ENCODE results near the gene ZDHHC7.

Gene ZDHHC7

GRCh38 chr16:84989749-84990620 is 21.4 kb downstream of the ZDHHC7 start:
- no peak for DNase-seq

DNA sequence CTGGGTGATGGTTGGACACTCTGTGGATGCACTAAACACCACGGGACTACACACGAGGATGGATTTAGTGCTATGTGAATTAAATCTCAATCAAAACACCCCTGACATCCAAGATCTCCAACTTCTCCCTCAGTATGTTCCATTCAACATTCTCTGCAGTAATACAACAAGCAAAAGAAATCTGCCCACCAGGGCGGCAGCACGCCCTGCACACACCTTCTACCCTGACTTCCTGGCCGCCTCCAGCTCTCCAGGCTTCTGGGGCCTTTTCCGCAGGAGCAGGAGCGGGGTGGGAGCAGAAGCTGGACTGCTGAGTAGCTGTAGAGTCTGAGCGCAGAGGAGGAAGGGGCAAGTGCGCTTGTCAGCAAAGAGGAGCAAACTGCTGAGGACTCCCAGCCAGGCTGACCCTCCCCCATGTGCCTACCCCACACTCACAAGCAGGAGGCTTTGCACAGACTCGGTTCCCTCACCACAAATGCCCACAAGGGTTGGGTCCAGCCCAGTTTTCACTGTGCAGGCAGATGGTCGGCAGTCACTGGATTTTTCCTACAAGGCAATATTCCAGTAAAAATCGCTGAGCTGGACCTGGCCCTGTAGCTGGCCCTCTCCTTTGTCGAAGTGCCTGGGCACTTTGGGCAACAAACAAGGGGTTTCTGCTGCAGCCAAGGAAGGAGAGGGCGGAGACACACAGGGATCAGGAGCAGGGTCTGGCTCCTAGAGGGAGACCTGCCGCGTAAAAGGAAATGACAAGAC is 22.8 kb downstream of the ZDHHC7 start:
- DNase-seq, result no peak

DNA sequence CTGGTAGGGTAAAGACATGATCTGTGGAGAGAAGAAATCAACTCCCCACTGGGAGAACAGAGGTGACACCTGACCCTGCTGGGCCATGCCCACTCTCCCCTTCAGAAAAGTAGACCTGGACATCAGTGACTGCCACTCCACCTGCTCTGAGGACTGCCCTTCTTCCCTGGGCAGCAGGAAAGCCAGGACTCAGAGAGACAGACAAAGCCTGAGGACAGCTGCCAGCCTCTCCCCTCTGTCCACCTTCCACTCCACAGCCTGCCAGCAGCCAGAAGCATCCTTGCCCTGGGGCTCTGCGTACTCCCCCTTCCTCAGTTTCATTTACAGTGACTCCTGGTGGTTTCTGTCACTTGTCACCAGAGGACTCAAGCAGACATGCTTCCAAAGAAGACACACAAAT is 24.5 kb downstream of the ZDHHC7 start:
- DNase-seq, result no peak

GRCh38 chr16:84986102-84986501 is 25.2 kb downstream of the ZDHHC7 start:
- DNase-seq, result no peak

DNA sequence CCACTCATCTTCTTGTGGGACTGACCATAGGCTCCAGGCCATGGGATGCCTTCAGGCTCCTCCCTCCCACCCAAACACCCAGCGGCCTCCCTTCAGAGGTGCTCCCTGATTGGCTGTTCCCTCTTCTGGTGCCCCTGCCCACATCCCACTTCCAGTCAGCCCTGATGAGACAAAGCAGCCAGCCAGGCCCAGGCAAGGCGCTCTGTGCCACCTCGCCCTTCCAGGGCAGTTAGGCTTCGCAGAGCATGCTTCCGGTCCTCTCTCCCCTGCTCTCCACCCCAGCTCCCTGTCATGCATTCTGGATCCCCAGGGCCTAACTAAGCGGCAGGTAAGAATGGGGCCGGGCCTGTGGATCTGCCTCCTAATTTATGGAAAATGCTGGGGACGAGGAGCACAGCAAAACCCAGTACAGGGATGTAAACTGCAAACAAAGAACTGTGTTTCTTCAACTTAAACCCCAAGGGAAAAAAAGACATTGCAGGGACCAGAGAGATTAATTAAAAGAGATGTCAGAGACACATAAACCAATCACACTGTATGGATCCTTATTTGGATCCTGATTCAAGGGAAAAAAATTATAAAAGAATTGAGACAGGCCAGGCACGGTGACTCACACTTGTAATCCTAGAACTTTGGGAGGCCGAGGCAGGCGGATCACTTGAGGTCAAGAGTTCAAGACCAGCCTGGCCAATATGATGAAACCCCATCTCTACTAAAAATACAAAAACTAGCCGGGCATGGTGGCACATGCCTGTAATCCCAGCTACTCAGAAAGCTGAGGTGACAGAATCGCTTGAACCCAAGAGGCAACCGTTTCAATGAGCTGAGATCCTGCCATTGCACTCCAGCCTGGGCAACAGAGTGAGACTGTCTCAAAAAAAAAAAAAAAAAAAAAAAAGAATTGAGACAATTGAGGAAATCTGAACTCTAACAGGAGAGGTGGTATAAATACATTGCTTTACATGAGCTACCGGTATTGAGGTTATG is 26.0 kb downstream of the ZDHHC7 start:
- no peak for DNase-seq

GRCh38 chr16:84982434-84982833 is 28.9 kb downstream of the ZDHHC7 start:
- no peak for DNase-seq

- DNase-seq, result no peak
Observed at GRCh38 chr16:84979516-84979915, 31.8 kb downstream of the ZDHHC7 start.

- DNase-seq, result no peak
Observed at GRCh38 chr16:84976644-84977400, 34.5 kb downstream of the ZDHHC7 start.

DNA sequence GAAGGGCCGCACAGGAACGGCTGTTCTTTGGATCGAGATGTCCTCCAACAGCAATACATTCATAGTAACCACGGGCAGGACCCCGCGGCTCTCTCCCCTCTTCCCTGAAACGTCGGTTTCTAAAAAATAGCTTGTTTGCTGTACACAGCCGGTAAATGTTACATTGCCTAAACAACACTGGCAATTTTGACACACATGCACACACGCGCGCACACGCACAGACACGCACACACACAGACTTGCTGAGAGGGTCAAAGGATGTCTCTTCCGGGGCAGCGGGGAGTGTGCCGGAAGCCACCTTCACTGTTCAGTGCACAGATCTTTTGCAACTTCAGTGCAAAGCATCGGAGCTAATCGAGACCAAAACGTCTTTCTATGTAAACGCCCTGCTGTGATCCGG is 35.8 kb downstream of the ZDHHC7 start:
- no peak for DNase-seq

DNA sequence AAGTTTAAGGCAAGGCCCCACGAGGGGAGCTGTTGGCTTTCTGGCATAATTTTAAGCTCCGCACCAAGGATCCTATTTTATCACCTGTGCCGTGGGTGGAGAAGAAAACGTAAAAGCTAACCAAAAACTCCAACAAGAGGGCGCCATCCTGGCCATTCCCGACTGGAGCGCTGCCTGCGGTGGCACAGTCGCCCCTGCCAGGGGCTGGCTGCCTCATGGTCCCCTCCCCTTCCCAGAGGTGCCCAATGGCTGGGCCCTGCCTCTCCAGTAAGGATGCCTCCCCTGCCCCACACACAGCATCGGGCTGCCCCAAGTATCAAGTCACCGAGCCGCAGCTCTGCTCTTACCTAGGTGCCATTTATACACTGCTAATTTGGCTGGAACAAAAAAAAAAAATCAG is 36.3 kb downstream of the ZDHHC7 start:
- DNase-seq, result no peak

- DNase-seq, result no peak
Observed at GRCh38 chr16:84973776-84974523, 37.4 kb downstream of the ZDHHC7 start.

- DNase-seq, result no peak
Observed at GRCh38 chr16:84973236-84973635, 38.1 kb downstream of the ZDHHC7 start.

- no peak for DNase-seq
Observed at GRCh38 chr16:84970447-84971127, 40.7 kb downstream of the ZDHHC7 start.

DNA sequence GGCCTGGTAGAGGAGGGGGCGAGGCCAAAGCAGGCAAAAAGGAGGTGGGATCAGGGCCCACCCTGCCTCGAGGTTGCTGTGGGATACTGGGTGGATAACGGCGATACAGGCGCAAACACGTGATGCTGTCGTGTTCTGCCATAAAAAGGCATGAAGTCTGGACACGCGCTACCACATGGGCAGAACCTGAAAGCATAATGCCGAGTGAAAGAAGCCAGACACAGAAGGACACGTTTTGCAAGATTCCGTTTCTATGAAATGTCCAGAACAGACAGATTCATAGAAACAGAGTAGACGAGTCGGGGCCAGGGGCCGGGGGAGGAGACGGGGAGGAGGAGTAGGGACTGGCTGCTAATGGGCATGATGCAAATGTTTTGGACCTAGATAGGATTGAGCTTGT is 43.5 kb downstream of the ZDHHC7 start:
- DNase-seq, result no peak

DNA sequence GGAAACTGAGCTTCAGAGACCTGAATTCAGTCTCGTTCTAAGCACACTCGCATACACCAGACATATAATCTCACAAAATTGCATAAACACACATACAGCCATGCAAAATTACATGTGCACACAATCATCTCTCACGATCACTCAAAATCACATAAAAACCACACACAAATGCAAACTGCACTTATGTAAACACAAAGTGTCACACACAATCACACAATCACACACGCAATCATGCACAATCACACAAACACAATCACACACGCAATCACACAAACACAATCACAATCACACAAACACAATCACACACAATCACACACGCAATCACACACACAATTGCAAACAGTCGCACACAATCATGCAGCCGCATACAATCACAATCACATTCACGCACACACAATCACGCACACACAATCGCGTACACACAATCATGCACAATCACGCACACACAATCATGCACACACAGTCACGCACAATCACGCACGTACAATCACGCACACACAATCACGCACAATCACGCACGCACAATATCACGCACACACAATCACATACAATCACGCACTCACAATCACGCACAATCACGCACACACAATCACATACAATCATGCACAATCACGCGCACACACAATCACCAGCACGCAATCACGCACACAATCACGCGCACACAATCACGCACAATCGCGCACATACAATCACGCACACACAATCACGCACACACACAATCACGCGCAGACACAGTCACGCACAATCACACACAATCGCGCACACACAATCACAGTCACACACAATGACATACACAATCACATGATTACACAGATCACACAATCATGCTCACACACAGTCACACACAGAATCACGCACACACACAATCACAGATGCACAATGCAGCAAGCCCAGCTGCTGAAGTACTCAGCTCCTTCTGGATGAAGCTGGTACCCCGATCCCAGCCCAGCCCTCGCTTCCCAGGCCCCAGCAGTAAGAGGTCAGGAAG is 45.6 kb downstream of the ZDHHC7 start:
- no peak for DNase-seq

GRCh38 chr16:84964386-84965128 is 46.8 kb downstream of the ZDHHC7 start:
- DNase-seq, result no peak

DNA sequence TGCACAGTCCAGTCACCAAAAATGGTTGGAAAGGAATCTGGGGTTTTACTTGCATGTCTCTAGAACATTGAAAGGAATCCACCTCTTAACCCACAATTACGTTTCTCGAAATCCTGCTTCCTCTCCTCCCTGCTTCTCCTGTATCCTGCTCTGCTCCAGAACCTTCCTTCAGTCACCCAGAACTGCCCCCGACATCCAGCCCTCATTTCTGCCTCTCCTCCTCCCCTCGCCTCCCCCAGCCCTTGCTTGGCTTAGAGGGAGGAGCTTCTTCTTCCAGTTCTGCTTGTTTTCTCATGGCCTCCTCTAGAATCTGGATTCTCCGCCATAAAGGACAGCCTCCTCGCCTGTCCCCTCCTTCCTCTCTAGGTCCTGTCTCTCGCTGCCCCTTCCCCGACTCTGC is 48.3 kb downstream of the ZDHHC7 start:
- DNase-seq, result no peak

GRCh38 chr16:84960942-84961341 is 50.4 kb downstream of the ZDHHC7 start:
- DNase-seq, result no peak

All from NCI-H1436 treated with DMSO at 0.1 percent for 48 hours (cell line).